NCI-H1048 (cell line): ENCODE data around the gene CLEC11A.
"Not testable (repeated sequence)": the region's sequence is repeated elsewhere in the genome, so short reads cannot be mapped to it uniquely, and the experiment has no call there.

ENCODE experiments used
- DNase-seq: peaks from one replicate; lab custom pipeline; 2025; lab: John Stamatoyannopoulos, UW

CLEC11A gene

DNA sequence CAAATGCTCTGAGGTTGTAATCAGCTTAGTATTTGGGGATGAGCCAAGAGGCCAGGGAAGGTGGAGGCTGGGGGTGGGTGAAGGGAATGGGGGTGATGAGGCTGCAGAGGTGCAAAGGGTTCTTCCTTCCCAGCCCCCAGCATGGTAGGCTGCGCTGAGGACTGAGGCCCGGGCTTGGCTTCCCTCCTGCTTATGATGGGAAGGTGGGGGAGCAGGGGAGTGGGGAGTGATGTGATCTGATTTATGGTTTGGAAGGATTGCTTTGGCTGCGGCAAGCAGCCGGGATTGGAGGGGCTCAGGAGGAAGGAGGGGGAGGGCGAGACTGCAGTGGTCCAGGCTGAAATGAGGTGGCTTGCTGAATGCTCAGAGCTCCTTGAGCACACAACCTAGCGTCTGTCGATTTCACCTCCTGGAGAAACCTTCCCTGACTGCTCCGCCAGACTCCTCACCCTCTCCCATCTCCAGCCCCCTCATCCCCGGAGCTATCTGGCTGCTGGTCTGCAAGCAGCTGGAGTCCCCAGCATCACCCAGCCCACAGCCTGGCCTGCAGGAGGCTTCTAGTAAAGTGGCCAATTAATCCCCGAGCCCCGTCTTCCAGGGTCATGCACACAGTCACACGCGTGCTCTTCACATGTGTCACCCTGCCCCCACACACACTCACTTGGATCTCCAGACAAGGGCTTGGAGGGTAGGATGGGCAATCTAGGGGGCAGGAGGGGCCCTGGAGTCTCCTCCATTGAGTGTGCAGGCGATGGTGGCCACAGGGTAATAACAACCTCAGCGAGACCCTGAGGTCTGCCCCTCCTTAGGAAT is 757 bp upstream of the CLEC11A start:
- DNase-seq, result no peak

DNA sequence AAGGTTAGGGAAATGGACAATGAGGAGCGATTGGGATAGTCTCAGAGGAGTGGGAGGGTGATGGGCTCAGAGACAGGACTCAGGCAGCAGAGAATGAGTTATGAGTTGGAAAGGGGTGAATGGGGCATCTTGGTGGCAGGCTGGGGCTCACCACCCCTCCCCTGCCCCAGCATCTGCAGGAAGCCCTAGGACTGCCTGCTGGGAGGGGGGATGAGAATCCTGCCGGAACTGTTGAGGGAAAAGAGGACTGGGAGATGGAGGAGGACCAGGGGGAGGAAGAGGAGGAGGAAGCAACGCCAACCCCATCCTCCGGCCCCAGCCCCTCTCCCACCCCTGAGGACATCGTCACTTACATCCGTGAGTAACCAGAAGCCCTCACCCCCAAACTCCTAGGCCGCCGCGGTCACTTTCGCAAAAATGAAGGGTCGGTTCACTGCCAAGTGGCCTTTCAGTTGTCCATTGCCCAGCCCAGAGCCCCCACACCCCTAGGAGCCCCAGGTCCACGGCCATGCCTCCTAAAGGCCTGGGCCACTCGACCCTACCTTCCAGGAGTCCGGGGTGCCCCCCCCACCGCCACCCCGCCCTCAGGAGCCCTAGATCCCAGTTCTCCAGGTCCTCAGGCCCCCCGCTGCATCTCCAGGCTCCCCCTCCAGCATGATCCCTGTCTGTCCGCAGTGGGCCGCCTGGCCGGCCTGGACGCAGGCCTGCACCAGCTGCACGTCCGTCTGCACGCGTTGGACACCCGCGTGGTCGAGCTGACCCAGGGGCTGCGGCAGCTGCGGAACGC is 764 bp downstream of the CLEC11A start:
- DNase-seq, result no peak

DNA sequence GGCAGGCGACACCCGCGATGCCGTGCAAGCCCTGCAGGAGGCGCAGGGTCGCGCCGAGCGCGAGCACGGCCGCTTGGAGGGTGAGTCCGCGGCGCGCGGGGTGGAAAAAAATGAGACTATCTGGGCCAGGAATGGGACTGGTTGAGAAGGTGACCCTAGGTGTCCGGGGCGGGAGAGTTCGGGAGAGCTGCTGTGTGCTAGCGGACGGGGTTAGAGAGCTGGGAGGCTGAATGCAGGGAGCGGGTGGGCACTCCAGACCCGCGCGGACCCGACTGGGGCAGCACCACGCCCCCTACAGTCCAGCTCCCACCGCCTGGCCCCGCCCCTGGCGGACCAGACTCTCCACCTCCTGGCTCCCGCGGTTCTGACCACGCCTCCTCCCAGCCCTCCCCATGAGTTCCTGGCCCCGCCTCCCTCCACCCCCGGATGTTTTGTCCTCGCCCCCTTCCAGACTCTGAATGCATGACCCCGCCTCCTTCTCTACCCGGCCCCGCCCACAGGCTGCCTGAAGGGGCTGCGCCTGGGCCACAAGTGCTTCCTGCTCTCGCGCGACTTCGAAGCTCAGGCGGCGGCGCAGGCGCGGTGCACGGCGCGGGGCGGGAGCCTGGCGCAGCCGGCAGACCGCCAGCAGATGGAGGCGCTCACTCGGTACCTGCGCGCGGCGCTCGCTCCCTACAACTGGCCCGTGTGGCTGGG is 1.5 kb downstream of the CLEC11A start:
- peak; percentile 94 for DNase-seq

DNA sequence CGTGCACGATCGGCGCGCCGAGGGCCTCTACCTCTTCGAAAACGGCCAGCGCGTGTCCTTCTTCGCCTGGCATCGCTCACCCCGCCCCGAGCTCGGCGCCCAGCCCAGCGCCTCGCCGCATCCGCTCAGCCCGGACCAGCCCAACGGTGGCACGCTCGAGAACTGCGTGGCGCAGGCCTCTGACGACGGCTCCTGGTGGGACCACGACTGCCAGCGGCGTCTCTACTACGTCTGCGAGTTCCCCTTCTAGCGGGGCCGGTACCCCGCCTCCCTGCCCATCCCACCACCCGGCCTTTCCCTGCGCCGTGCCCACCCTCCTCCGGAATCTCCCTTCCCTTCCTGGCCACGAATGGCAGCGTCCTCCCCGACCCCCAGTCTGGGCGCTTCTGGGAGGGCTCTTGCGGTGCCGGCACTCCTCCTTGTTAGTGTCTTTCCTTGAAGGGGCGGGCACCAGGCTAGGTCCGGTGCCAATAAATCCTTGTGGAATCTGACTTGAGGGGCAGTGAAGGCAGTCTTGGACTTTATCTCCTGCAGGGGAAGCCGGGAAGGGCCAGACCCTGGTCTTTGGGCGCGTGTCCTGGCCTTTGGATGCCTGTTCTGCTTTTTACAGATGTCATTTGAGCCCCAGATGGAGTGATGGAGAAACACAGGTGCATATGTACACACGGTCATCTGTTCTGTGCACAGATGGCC is 2.2 kb downstream of the CLEC11A start:
- no peak for DNase-seq

DNA sequence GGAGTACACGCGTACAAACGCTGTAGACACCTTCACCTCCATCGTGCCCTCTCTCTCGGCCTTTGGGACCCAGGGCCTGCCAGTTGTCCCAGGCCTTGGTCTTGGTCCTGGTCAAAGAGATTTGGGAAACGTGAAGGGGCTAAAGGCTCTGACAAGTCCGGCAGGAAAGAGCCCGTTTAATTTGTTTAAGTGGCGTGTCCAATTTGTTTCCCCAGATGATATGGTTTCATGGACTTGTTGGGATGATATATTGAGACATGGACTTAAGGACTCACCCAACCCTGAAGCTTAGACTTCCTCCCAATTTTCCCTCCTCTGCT is 2.7 kb downstream of the CLEC11A start:
- no peak for DNase-seq

DNA sequence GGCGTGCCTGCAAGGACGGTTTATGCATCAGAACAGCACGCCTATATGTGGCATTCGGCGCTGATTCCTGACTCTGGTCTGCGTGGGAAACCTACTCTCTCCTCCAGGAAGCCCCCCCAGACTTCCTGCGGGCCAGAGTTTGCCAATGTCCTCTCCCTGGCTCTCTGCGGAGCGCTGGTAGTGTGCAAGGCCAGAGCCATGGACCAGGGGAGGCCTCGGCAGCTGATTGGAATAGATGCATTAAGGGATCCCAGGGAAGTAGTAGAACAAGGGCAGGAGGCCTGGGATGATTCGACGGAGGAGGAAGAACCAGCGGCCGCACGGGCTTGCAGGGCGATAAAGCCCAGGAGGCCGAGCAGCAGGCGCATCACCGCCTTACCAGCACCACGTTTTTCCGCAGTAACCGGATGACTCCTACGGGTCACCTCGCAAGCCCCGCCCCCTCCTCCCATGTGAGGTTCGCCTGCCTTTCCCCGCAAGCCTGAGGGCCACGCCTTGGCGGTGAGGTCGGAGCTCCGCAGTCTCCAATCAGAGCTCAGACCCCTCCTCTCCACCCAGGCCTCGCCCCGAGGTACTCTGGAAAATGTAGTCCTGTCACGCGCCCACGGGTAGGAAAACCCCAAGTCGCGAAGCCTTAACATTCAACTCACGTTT is 5.0 kb downstream of the CLEC11A start:
- DNase-seq, result peak; percentile 44

DNA sequence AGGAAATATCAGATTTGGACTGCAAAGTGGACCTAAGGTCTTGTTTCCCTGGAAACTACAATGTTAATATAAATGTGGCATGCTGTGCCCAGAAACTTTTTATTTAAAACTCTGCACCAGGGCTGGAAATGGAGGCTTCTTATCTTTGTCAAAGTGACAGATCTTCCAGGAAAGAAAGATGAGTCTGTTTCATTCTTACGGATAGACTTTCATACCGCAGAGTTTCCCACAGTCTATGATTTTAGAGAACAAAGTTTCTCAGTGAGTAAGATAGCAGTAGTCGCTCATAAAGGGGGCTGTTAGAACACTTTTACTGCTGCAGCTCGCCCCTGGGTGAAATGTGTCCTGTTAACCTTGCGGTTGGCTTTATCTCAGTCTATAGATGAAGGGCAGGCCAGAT is 6.7 kb downstream of the CLEC11A start:
- DNase-seq, result no peak

DNA sequence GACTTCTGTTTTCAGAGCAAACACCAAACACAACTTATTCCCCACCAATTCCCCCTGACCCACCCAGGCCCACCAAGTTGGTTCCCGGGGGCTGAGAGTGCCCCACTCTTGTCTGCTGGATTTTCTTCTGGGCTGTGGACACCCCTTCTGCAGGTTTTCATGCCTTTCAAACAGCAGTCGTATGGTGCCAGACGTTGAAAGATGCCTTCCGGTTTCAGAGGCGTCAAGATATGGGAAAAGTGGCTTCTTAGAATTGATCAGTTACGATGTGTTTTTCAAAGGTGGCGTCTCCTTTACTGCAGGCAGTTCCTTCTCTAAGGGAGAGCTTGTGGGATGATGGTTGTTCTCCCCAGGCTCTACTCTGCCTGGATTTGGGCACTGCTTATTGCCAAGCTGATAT is 12.7 kb downstream of the CLEC11A start:
- DNase-seq, result no peak

DNA sequence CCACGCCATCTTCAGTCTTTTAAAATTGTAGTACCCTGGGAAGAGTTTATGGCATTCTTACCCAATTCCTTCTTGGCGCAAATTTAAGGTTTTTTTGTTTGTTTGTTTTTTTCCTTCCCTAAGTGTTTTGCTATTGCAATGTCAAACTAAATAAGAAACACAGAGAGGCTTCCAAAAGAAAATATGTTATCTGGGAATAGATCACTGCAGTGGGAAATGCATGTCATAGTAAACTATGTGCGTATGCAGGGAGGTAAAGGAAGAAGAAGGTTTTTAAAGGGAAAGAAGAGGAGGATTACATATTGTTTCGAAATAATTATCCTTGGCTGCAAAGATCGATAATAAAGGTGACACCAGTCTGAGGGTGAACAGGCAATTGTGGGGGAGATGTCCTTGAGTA is 13.2 kb downstream of the CLEC11A start:
- DNase-seq, result no peak

DNA sequence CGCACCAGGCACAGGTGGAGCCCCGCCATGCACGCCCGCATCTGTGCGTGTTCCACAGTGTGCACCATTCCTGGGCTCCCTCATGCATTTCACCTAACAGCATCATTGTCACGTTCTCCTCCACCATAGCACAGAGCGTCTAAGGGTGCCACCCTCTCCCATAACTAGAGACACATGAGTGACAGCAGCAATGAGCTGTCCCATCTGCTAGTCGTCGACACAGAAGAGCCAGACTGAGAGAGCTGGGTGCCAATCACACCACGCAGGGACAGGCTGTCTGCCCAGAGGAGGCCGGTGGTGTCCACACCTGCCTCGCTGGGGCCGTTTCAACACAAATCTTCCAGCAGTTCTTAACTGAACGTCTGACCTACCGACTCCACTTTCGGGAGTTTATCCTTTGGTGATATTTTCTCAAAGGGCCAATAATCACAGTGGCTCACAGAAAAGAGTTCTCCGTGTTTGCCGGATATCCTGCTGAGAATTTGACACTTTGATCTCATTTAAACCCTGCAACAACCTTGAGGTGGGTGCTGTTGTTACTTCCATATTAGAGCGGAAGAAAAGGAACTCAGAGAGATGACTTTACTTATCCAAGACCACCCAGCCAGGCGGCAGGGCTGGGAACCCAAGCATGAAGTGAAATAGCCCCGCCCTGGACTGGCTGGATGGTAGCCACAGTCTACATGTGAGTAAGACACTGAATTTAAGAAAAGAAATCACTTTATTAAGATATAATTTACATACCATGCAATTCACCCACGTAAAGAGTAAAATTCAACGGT is 16.2 kb downstream of the CLEC11A start:
- DNase-seq, result no peak

DNA sequence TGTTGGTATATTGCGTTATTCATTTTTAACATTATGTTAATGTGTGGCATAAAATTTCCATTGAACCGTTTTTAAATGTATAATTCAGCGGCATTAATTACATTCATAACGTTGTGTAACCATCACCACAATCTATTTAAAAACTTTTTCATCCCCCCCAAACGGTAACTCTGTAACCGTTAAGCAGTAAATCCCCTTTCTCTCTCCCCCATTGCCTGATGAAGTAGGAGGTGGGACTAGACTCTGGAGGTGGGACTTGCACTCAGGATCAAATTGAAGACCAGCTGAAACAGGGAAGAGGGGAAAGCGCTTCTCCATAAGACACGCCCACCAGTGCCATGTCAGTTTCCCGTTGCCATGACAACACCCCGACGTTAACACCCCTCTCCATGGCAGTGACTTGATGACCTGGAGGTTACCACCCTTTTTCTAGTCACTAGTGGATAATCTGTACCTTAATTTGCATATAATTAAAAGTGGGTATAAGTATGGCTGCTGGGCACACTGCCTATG is 16.8 kb downstream of the CLEC11A start:
- DNase-seq, result no peak

DNA sequence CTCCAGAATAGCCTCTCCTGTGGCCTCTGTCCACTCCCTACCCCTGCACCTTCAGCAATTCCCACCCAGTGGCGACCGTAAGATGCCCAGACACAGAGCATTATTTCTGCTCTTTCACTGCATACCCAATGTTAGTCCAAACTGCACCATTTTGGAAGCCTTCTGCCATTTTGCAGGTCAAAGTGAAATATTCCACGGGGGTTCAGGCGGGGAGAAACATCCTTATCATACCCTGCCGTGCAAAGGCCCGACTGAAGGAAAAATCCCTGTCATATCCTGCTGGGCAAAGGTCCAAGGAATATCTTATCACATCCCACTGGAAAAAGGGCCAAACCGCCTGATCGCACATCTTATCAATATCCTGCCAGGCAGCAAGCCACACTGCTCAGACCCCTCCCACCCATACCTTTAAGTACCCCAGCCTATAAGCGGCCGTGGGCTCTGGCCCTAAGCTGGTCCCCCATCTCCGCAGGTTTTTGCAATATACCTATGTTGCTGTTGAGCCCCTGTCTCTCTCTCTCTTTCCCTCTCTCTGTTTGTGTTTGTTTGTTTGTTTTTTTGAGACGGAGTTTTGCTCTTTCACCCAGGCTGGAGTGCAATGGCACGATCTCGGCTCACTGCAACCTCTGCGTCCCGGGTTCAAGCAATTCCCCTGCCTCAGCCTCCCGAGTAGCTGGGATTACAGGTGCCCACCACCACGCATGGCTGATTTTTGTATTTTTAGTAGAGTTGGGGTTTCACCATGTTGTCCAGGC is 18.2 kb downstream of the CLEC11A start:
- no peak for DNase-seq

DNA sequence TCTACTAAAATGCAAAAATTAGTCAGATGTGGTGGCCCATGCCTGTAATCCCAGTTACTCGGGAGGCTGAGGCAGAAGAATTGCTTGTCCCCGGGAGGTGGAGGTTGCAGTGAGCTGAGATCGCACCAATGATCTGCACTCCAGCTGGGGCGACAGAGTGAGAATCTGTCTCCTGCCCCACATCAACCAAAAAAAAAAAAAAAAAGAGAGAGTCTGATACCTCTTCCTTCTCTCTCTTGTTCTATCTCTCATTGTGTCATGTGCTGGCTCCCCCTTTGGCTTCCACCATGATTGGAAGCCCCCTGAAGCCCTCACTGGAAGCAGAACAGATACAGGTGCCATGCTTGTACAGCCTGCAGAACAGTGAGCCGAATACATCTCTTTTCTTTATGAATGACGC is 20.4 kb downstream of the CLEC11A start:
- DNase-seq, result no peak

DNA sequence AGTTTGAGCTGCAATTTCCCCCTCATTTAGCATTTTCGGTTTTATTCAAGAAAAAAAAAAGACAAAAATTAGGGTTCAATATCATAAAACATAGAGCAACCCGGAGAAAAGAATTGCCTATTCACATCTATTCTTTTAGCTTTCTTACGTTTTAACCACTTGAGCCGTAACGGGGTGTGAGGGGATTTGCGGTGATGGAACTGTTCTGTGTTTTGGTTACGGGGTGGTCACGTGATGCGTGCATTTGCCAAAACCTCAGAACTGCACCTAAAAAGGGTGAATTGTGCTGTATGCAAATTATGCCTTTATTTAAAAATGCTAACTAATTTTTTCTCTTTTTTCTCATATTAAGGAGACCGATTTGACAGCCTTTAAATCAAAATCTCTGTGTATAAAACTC is 22.1 kb downstream of the CLEC11A start:
- DNase-seq, result no peak

DNA sequence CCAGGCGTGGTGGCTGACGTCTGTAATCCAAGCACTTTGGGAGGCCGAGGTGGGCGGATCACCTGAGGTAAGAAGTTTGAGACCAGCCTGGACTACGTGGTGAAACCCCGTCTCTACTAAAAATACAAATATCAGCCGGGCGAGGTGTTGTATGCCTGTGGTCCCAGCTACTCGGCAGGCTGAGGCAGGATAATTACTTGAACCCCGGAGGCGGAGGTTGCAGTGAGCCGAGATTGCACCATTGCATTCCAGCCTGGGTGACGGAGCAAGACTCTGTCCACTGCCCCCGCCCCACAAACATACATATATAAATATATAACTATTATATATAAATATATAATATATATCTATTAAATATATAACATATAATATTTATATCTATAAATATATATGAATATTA is 24.0 kb downstream of the CLEC11A start:
- DNase-seq, result not testable (repeated sequence)

DNA sequence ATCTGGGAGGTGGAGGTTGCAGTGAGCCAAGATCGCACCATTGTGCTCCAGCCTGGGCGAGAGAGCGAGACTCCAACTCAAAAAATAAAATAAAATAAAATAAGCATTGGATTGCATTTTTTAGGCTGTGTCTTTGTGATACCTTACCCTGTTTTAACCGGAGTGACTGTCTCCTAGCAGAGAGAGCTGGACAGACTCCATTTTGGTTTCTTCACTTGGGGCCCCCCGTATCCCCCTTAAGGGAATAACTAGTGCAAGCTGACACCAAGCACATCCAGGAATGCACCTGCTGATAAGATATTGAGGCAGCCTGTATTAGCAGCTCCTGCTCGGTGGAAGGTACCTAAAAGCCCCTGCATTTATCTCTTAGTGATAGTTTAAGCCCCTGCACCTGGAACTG is 26.3 kb downstream of the CLEC11A start:
- no peak for DNase-seq

DNA sequence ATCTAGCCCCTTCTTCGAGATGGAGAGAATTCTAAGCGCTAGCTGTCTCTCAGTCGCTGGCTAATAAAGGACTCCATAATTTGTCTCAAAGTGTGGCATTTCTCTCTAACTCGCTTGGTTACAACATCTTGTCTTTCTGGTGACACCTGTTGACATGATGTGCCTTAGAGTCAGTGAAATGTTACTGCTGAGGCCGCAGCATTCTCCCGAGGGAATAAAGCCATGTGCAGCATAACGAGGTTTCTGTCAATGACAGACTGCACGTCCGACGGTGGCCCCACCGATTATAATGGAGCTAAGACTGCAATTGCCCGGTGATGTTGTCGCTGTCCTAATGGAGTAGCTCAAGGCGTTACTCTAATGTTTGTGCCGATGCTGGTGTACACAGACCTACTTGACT is 26.8 kb downstream of the CLEC11A start:
- no peak for DNase-seq

DNA sequence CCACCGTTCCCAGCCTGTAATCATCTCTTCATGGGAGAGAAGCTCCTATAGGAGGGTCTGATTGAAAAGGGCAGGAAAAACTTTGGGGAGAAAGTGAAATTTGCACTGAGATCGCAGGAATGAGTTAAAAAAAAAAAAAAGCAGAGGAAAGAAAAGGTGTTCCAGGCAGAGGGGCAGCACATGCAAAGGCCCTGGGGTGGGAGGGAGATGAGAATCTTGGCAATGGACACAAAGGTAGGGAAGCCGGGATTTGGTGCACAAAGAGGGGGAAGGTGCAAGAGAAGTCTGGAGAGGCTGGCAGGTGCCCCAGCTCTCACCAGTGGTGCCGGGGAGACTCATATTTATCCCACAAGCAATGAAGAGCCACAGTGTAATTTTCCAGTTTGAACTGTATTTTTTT is 30.7 kb downstream of the CLEC11A start:
- no peak for DNase-seq

DNA sequence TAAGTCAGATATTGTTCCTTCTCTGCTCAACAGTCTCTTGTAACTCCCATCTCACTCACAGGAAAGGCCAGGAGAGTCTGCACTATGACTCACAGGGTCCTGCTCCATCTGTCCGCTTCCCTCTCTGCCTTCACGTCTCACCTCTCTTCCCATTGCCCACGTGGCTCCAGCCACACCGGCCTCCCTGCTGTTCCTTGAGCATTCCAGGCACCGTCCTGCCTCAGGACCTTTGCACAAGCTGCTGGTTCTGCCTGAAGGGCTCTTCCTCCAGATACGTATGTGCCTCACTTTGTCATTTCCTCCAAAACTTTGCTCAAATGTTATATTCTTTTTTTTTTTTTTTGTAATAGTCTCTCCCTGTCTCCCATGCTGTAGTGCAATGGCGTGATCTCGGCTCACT is 33.1 kb downstream of the CLEC11A start:
- not testable (repeated sequence) for DNase-seq

DNA sequence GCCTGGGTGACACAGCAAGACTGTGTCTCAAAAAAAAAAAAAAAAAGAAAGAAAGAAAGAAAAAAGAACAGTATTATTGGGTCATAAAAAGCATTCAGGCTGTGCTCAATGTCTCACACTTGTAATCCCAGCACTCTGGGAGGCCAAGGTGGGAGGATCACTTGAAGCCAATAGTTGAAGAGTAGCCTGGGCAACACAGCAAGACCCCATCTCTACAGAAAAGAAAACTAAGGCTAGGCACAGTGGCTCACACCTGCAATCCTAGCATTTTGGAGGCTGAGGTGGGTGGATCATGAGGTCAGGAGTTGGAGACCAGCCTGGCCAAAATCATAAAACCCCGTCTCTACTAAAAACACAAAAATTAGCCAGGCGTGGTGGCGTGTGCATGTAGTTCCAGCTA is 34.5 kb downstream of the CLEC11A start:
- not testable (repeated sequence) for DNase-seq
